Osteocyte (in vitro differentiated cells): ENCODE measurements around the gene DHRS12. TPM values are rescaled to one million over a fixed set of nuclear protein-coding genes. Genes with fewer than 3 reads are reported as not detected.

ENCODE experiments used
- DNase-seq: peaks from one replicate; pipeline ENCODE4 v3.0.0; 2021; ENCODE audit warnings: mixed read lengths; ENCODE audit not compliant: unreplicated experiment; ENCODE audit errors: extremely low spot score
- H3K27ac Mint-ChIP-seq: one replicate; pipeline ENCODE4 v1.8.0; 2021; ENCODE audit warnings: mild to moderate bottlenecking, mixed read lengths; ENCODE audit not compliant: unreplicated experiment
- H3K27me3 Mint-ChIP-seq: one replicate; pipeline ENCODE4 v1.8.0; 2021; ENCODE audit warnings: mixed read lengths; ENCODE audit not compliant: unreplicated experiment
- H3K36me3 Mint-ChIP-seq: one replicate; pipeline ENCODE4 v1.8.0; 2021; ENCODE audit warnings: mixed read lengths; ENCODE audit not compliant: unreplicated experiment
- H3K4me1 Mint-ChIP-seq: one replicate; pipeline ENCODE4 v1.8.0; 2021; ENCODE audit warnings: mixed read lengths; ENCODE audit not compliant: unreplicated experiment
- H3K4me3 Mint-ChIP-seq: one replicate; pipeline ENCODE4 v1.8.0; 2021; ENCODE audit warnings: mild to moderate bottlenecking, moderate library complexity, mixed read lengths; ENCODE audit not compliant: unreplicated experiment
- H3K9me3 Mint-ChIP-seq: one replicate; pipeline ENCODE4 v1.8.0; 2021; ENCODE audit warnings: mixed read lengths; ENCODE audit not compliant: unreplicated experiment
- long read RNA-seq: library from polyadenylated mRNA; unstranded; transcript quantifications from one replicate; pipeline ENCODE4 v2.0.0, GENCODE V29; 2021
- total RNA-seq: library from RNA; stranded (reverse); gene quantifications from 2 replicates; pipeline ENCODE4 v1.2.1, GENCODE V29; 2021
- TF ChIP-seq, protein P1 (sequence below): fragments of 200-600 bp; sonication (generic); IDR thresholded peaks from 2 replicates; pipeline ENCODE4 v1.5.0; 2021; ENCODE audit warnings: antibody characterized with exemption, mild to moderate bottlenecking, moderate library complexity

The DHRS12 gene, protein sequence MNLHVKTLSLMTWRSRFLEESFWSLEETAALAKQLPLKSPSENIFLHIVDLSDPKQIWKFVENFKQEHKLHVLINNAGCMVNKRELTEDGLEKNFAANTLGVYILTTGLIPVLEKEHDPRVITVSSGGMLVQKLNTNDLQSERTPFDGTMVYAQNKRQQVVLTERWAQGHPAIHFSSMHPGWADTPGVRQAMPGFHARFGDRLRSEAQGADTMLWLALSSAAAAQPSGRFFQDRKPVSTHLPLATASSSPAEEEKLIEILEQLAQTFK
- total RNA-seq = 9.2 and 9.3 TPM in 2 replicates
- long read RNA-seq, partial matches to known transcripts = 2 of 29 reads
- long read RNA-seq, other reads (novel, unspliced or antisense) = 21 of 29 reads

DNA sequence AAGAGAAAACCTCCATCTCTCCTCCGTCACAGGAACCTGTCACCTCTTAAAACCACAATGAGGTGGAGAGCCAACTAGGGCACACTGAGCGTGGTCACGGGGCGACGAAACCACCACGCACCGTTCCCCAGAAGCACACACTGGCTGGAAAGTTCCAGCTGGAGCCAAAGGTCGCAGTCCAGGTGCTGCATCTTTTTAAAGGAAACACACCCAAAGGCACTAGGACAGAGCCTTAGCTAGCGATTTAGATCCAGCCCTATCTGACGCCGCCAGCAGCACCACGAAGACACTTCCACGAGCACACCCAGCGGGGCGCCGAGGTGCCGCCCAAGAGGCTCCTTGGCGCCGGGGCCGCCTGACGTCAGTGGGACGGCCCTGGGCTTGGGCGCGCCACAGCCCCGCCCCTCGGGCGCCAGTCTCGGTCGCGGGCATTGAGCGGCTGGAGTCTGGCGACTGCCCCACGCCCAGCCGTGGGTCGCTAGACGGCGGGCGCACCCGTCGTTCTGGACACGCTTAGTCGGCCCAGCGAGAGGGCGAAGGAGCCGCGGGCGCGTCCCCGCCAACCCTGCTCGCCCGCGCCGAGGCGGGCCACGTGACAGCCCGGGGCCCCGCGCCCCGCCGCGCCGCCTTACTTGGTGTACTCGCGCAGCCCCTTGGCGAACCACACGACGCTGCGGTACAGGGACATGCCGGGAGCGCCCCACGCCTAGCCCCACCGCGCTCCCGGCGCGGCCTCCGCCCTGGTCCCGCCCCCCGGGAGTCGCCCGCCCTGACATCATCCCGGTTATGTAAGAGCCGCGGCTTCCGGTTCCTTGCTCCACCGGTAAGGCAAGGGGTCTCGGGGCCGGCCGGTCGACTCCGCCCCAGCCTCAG lies at the start of gene DHRS12:
Gene DHRS12 (minus strand): TSS at position 742 of the 873 bp plus-strand sequence. CDS start 4,504 bp downstream, outside the sequence.
- peak; percentile 93 for DNase-seq
- H3K36me3 Mint-ChIP-seq = no peaks in the 10 kb centered on the region
- no peaks in the 10 kb centered on the region for H3K9me3 Mint-ChIP-seq
- H3K27me3 Mint-ChIP-seq = no peaks in the 10 kb centered on the region
- peak within 1 kb of the TSS; percentile 86 for H3K27ac Mint-ChIP-seq
- peak within 1 kb of the TSS; percentile 80 for H3K4me3 Mint-ChIP-seq
- TF ChIP-seq, protein P1, sequence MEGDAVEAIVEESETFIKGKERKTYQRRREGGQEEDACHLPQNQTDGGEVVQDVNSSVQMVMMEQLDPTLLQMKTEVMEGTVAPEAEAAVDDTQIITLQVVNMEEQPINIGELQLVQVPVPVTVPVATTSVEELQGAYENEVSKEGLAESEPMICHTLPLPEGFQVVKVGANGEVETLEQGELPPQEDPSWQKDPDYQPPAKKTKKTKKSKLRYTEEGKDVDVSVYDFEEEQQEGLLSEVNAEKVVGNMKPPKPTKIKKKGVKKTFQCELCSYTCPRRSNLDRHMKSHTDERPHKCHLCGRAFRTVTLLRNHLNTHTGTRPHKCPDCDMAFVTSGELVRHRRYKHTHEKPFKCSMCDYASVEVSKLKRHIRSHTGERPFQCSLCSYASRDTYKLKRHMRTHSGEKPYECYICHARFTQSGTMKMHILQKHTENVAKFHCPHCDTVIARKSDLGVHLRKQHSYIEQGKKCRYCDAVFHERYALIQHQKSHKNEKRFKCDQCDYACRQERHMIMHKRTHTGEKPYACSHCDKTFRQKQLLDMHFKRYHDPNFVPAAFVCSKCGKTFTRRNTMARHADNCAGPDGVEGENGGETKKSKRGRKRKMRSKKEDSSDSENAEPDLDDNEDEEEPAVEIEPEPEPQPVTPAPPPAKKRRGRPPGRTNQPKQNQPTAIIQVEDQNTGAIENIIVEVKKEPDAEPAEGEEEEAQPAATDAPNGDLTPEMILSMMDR = no peak
- H3K4me1 Mint-ChIP-seq = peaks cover 34% of the 10 kb centered on the region

- peaks cover 15% of the 10 kb centered on the region for H3K4me1 Mint-ChIP-seq
- no peak overlapping the region for H3K4me3 Mint-ChIP-seq
- no peak overlapping the region for H3K27ac Mint-ChIP-seq
- H3K36me3 Mint-ChIP-seq = no peaks in the 10 kb centered on the region
- DNase-seq = no peak
- no peaks in the 10 kb centered on the region for H3K9me3 Mint-ChIP-seq
- TF ChIP-seq, protein P1 = peak; percentile 42
- peaks cover 3% of the 10 kb centered on the region for H3K27me3 Mint-ChIP-seq
Observed at GRCh38 chr13:51849145-51850101, 45.5 kb upstream of the DHRS12 start.

- DNase-seq = no peak
- H3K4me3 Mint-ChIP-seq = no peak overlapping the region
Observed at GRCh38 chr13:51848674-51849073, 44.7 kb upstream of the DHRS12 start.

GRCh38 chr13:51846756-51847155 lies 42.8 kb upstream of the DHRS12 start:
- Mint-ChIP-seq H3K4me1 (peaks cover 15% of the 10 kb centered on the region), H3K27ac (no peak overlapping the region), H3K9me3 (no peaks in the 10 kb centered on the region), H3K27me3 (peaks cover 6% of the 10 kb centered on the region), H3K4me3 (no peak overlapping the region), H3K36me3 (no peaks in the 10 kb centered on the region)
- TF ChIP-seq, protein P1 = no peak
- DNase-seq = no peak

More at GRCh38 chr13:51848674-51849073, 44.7 kb upstream of the DHRS12 start:
- Mint-ChIP-seq H3K9me3 (no peaks in the 10 kb centered on the region), H3K27ac (no peak overlapping the region), H3K27me3 (peaks cover 3% of the 10 kb centered on the region), H3K4me1 (peaks cover 15% of the 10 kb centered on the region), H3K36me3 (no peaks in the 10 kb centered on the region)
- TF ChIP-seq, protein P1 = no peak
